GM12892 (cell line): ENCODE results near the gene UBAP2L.
"Not testable (repeated sequence)": the region's sequence is repeated elsewhere in the genome, so short reads cannot be mapped to it uniquely, and the experiment has no call there.

Experiments
- DNase-seq: peaks from one replicate; pipeline ENCODE4 v3.0.0; 2011; ENCODE audit not compliant: insufficient read length
- FAIRE-seq: peaks from 2 replicates; lab custom pipeline; 2011; peaks lifted over from hg19 to GRCh38; lab: Jason Lieb, UNC
- POLR2A ChIP-seq: IDR thresholded peaks from 2 replicates; pipeline ENCODE4 v1.6.1; 2011; ENCODE audit warnings: low read depth, low read length, control low read depth
- POLR2AphosphoS5 ChIP-seq: IDR thresholded peaks from 2 replicates; pipeline ENCODE4 v1.6.1; 2011; ENCODE audit warnings: low read depth, low read length, control low read depth
- TAF1 ChIP-seq: IDR thresholded peaks from 2 replicates; pipeline ENCODE4 v1.6.1; 2011; ENCODE audit warnings: low read depth, mild to moderate bottlenecking, control low read depth, low read length, borderline replicate concordance

UBAP2L gene

DNA sequence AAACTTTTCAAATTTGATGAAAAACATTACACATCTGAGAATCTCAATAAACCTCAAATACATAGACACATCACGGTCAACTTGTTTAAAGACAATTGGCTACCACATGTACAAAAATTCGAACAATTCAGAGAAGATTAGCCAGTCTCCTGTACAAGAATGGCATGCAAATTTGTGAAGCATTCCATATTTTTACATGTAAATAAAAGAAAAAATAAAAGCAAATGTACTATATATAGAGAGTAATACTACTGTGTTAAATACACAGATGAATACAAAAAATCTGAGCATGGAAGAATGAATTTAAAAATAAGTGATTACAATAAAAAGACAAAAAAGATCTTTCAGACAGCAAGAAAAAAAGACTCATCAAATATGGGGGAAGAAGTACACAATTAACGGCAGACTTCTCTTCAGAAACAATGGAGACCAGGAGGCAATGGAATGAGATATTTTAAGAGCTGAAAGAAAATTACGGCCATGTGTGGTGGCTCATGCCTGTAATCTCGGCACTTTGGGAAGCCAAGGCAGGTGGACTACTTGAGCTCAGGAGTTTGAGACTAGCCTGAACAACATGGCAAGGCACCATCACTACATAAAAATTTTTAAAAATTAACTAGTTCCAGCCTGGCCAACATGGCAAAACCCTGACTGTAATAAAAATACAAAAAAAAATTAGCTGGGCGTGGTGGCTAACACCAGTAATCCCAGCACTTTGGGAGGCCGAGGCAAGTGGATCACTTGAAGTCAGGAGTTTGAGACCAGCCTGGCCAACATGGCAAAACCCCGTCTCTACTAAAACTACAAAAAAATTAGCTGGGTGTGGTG lies 74.9 kb downstream of the UBAP2L start:
- DNase-seq (no peak), FAIRE-seq (no peak)
- TF ChIP-seq POLR2A = no peak
- no peak for TF ChIP-seq TAF1
- no peak for TF ChIP-seq POLR2AphosphoS5

DNA sequence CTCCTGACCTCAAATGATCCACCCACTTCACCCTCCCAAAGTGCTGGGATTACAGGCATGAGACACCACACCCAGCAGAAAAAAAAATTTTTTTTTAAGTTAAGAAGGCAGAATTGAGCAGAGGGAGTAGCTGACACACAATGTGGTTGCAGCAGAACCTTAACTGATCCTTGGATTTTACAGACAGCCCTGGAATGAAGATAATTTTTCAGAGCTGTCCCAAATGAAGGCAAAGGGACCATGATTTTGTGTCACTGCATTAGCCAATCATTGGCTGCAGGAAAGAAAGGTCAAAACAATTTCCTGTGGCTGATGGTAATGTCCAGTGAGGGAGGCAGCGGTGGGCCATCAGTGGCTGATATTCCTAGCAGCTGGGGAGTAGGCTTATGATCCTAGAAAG lies 80.8 kb downstream of the UBAP2L start:
- TF ChIP-seq POLR2AphosphoS5 = no peak
- TF ChIP-seq TAF1 = no peak
- no peak for DNase-seq
- no peak for FAIRE-seq

DNA sequence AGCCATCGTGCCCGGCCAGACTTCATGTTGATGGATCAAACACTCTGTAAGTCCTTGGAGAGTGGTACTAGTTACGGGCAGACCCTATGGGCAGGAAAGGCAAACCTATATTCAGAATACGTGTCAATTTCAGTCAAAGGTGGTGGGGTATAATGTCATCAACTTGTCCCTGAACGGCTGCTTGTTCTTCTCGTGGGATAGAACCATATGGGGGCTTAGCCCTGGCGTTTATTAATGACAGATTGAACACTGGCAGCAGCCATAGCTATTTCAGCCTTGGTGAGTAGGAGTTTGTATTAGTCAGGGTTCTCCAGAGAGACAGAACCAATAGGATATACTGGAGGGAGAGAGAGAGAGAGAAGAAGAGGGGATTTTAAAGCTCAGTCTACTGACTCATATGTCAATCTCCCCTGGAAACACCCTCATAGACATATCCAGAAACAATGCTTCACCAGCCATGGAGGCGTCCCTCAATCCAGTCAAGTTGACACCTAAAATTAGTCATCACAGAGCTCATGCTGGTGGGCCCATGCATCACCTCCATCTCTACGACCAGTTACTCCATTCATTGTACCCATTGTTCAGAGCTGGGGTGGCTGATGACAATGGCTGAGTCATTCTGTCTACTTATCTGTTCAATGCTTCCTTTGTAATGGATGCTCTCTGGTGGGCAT lies 84.0 kb downstream of the UBAP2L start:
- FAIRE-seq (no peak), DNase-seq (no peak)
- 0 out of 2 replicates have a peak, but pooled peaks have one; percentile 30 for TF ChIP-seq POLR2AphosphoS5
- TF ChIP-seq POLR2A = no peak

DNA sequence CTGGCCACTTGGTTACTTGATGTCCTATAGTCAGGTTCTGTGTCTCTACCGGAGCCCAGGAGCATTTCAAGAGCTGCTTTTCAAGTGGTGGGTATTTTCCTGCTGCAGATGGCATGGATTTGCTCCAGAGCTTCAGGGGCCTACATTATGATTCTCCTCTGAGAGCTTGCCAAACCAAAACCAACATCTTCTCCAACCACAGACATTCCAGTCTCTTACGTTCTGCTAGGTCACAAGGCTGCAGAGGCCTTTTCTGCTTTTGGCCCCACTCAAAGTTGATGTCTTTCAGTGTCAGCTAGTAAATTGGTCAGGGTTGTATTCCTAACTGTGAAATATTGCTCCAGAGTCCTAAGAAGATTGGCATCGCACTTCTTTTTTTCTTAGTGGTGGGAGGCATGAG lies 85.4 kb downstream of the UBAP2L start:
- FAIRE-seq = no peak
- DNase-seq = no peak
- TF ChIP-seq POLR2AphosphoS5 = no peak
- TF ChIP-seq POLR2A = no peak
- no peak for TF ChIP-seq TAF1

DNA sequence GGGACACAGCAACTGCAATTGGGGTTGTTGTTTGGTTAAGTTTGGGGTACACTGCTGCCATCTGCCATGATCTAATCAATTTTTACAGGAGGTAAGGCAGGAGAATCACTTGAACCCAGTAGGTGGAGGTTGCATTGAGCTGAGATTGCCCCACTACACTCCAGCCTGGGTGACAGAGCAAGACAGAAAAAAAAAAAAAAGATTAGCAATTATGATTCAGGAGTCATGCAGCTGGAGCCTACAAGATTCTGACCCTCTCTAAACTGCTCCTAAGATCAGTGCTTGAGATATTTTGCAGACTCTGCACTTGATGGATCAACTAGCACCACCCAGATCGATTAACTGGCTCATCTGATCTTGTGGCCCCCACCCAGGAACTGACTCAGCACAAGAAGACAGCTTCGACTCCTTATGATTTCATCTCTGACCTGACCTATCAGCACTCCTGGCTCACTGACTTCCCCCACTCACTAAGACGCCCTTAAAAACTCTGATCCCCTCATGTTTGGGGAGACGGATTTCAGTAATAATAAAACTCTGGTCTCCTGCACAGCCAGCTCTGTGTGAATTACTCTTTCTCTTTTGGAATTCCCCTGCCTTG lies 87.0 kb downstream of the UBAP2L start:
- not testable (repeated sequence) for DNase-seq, FAIRE-seq

DNA sequence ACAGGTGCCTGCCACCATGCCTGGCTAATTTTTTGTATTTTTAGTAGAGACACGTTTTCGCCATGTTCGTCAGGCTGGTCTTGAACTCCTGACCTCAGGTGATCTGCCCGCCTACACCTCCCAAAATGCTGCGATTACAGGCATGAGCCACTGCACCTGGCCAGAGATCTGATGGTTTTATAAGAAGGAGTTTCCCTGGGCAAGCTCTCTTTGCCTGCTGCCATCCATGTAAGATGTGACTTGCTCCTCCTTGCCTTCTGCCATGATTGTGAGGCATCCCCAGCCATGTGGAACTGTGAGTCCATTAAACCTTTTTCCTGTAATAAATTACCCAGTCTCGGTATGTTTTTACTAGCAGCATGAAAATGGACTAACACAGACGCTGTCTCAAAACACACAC lies 88.4 kb downstream of the UBAP2L start:
- not testable (repeated sequence) for FAIRE-seq, DNase-seq

DNA sequence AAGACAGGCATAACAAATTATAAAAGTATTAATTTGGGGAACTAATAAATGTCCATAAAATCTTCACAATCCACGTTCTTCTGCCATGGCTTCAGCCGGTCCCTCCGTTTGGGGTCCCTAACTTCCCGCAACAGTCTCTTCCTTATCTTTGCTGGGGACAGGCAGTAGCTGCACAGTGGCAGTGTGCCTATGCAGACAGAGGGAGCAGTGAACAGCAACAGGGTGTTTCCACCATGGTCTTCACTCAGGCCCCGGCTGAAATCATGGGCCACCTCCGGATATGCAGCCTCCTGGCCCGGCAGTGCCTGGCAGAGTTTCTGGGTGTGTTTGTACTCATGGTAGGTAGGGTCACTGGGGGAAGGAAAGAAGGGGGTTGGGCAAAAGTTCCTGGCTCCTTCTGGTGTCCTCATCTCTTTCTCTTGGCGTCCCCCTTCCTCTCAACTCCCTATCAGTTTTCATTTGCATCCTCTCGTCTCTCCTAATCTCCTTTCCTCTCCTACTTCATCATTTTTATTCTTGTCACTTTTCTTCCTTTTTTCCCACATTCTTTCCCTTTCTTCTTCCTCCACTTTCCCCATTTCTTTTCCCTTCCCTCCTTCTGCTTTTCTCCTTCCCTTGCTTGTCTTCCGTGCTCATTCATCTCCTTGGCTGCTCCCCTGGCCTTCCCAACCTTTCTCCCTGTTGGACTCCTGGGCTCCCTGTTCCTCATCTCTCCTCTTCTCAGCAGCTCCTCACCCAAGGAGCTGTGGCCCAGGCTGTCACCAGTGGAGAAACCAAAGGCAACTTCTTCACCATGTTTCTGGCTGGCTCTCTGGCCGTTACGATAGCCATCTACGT lies 91.7 kb downstream of the UBAP2L start:
- not testable (repeated sequence) for DNase-seq, FAIRE-seq

DNA sequence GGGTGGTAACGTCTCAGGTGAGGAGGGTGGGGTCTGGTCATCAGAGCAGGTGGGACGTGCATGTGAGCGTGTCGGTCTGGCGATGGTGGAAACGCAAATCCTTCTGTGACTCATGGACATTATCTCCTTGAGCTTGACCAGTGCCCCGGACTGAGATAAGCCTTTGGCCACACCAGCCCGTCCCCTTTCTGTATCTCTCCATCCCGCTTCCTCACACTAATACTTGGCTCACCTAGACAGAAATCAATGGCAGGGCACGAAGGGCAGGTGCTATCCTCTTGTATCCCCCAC lies 92.3 kb downstream of the UBAP2L start:
- FAIRE-seq (no peak), DNase-seq (no peak)
- TF ChIP-seq POLR2AphosphoS5 (no peak), POLR2A (no peak), TAF1 (no peak)

DNA sequence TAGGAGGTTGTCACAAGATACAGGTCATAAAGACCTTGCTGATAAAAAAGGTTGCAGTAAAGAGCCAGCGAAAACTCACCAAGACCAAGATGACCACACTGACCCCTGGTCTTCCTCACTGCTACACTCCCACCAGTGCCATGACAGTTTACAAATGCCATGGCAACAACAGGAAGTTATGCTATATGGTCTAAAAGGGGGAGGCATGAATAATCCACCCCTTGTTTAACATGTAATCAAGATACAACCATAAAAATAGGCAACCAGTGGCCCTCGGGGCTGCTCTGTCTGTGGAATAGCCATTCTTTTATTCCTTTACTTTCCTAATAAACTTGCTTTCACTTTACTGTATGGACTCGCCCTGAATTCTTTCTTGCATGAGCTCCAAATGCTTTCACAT lies 93.5 kb downstream of the UBAP2L start:
- FAIRE-seq = not testable (repeated sequence)

DNA sequence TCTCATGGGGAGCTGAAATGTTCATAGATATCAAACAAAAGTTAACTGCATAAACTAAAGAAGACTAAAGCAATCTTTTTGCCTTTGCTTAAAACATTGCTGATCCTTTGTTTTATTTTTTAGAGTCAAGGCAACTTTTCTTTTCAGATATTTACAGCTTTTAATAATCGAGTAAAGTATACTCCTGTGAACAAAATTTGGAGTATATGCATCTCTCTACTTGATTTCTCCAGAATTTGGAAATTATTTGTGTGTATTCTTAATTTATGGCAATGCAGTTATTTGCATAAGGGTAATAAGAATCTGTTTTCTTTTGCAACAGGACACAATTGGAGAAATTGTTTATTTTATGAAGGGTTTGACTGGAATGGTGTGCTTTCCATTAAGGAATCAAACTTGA lies 95.9 kb downstream of the UBAP2L start:
- DNase-seq (no peak), FAIRE-seq (no peak)
- TF ChIP-seq POLR2A (no peak), POLR2AphosphoS5 (no peak), TAF1 (no peak)

More for the DNA sequence above, 93.5 kb downstream of the UBAP2L start:
- DNase-seq = not testable (repeated sequence)

DNA sequence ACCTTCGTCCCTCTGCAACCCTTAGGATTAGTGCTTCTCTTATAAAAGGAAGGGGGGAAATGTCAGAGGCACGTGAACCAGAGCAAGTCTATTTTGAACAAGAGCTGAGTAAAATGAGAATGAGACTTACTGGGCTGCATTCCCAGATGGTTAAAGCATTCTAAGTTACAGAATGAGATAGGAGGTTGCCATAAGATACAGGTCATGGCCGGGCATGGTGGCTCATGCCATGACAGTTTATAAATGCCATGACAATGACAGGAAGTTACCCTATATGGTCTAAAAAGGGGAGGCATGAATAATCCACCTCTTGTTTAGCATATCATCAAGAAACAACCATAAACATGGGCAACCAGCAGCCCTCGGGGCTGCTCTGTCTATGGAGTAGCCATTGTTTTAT lies 97.6 kb downstream of the UBAP2L start:
- DNase-seq (no peak), FAIRE-seq (no peak)
- TF ChIP-seq POLR2AphosphoS5 (no peak), TAF1 (no peak), POLR2A (no peak)
